K562 (cell line): ENCODE measurements around the gene TCF4. TPM values are rescaled to one million over a fixed set of nuclear protein-coding genes. Genes with fewer than 3 reads are reported as not detected.

Experiments
- ATAC-seq: fragments of 200-7000 bp; cut with Tn5 transposase; 3 replicates; pipeline ENCODE4 v1.9.1; 2020; ENCODE audit warnings: moderate library complexity
- BruUV-seq: library from RNA; stranded (reverse); fragments of 400-500 nt; replicated peaks from 2 replicates; lab custom pipeline; 2021; lab: Mats Ljungman, UMichigan
- CTCF ChIA-PET: fragments of 300-600 bp; formaldehyde crosslinking; extraction: SDS; loops from one replicate; lab custom pipeline; 2021; ENCODE audit warnings: low intra/inter-chr PET ratio; lab: Yijun Ruan, JAX
- POLR2A ChIA-PET: fragments of 300-600, 350-650 bp; sonication (Branson Sonifier 250); formaldehyde crosslinking; extraction: SDS; loops from one replicate; lab custom pipeline; 2021; ENCODE audit warnings: antibody characterized with exemption, inconsistent platforms; lab: Yijun Ruan, JAX
- DNase-seq, 4 experiments: peaks; one replicate each; pipeline versions ENCODE4 v3.0.0 to v3.0.0-alpha.2; 2011 to 2018; ENCODE audit warnings: low spot score in 3 of 4, mixed read lengths in 3 of 4; ENCODE audit errors: extremely low read depth in 1 of 4
- FAIRE-seq: peaks from 2 replicates; lab custom pipeline; 2011; peaks lifted over from hg19 to GRCh38; lab: Jason Lieb, UNC
- H2AFZ ChIP-seq: 2 replicates; pipeline ENCODE4 v1.6.0; 2011; ENCODE audit warnings: low read depth, low read length, control low read depth, inconsistent platforms
- H3K27ac ChIP-seq: fragments of 200-600 bp; 3 replicates; pipeline ENCODE4 v1.8.0; 2011; ENCODE audit warnings: low read depth, mild to moderate bottlenecking, control low read depth, inconsistent platforms, low read length, moderate library complexity, mixed read lengths; ENCODE audit errors: extremely low read depth
- H3K27me3 ChIP-seq, 2 experiments: fragments of 300-600 bp in 1 of 2; 2 replicates in 1 of 2; 3 replicates in 1 of 2; pipeline versions ENCODE4 v1.6.0 to v1.8.0; 2011; ENCODE audit warnings: inconsistent platforms in 2 of 2, low read length in 2 of 2, mild to moderate bottlenecking in 1 of 2, mixed read lengths in 1 of 2, moderate library complexity in 1 of 2; ENCODE audit not compliant: control insufficient read depth in 2 of 2, insufficient read depth in 2 of 2
- H3K36me3 ChIP-seq: fragments of 300-600 bp; 3 replicates; pipeline ENCODE4 v1.8.0; 2011; ENCODE audit warnings: mild to moderate bottlenecking, low read length, inconsistent platforms; ENCODE audit not compliant: control insufficient read depth, insufficient read depth
- H3K4me1 ChIP-seq, 2 experiments: fragments of 200-600 bp in 1 of 2; replicated peaks in 1 of 2; 2 replicates in 1 of 2; 3 replicates in 1 of 2; pipeline versions ENCODE4 v1.5.1 to v1.8.0; 2011; ENCODE audit warnings: inconsistent platforms in 2 of 2, low read length in 2 of 2, mild to moderate bottlenecking in 1 of 2, mixed read lengths in 1 of 2, moderate library complexity in 1 of 2; ENCODE audit not compliant: control insufficient read depth in 2 of 2, insufficient read depth in 2 of 2
- H3K4me2 ChIP-seq: 2 replicates; pipeline ENCODE4 v1.6.1; 2011; ENCODE audit warnings: low read length, control low read depth, inconsistent platforms, mixed read lengths; ENCODE audit not compliant: insufficient read depth
- H3K4me3 ChIP-seq: fragments of 200-600 bp; sonication (generic), shearing (Covaris generic); 2 replicates; pipeline ENCODE4 v1.5.1; 2016; ENCODE audit warnings: control low read depth, inconsistent platforms
- H3K79me2 ChIP-seq: fragments of 200-600 bp; 3 replicates; pipeline ENCODE4 v1.8.0; 2011; ENCODE audit warnings: low read length, inconsistent platforms; ENCODE audit not compliant: control insufficient read depth, insufficient read depth
- H3K9ac ChIP-seq, 2 experiments: 2 replicates each; pipeline versions ENCODE4 v1.6.0 to v1.6.1; 2011; ENCODE audit warnings: low read depth in 2 of 2, low read length in 2 of 2, control low read depth in 1 of 2, inconsistent platforms in 1 of 2, mild to moderate bottlenecking in 1 of 2, mixed read lengths in 1 of 2; ENCODE audit not compliant: insufficient read depth in 1 of 2
- H3K9me1 ChIP-seq: one replicate; pipeline ENCODE4 v1.6.0; 2011; ENCODE audit warnings: inconsistent platforms, mild to moderate bottlenecking, low read length, moderate library complexity; ENCODE audit not compliant: control insufficient read depth, insufficient read depth
- H3K9me3 ChIP-seq: replicated peaks from 2 replicates; pipeline ENCODE4 v1.5.1; 2011; ENCODE audit warnings: low read depth, low read length, inconsistent platforms; ENCODE audit not compliant: control insufficient read depth, insufficient read depth
- H4K20me1 ChIP-seq: replicated peaks from 2 replicates; pipeline ENCODE4 v1.6.1; 2011; ENCODE audit warnings: low read length, inconsistent platforms, mixed read lengths; ENCODE audit not compliant: control insufficient read depth, insufficient read depth
- ARID3B ChIP-seq: fragments of 250-450 bp; sonication (Bioruptor Pico); IDR thresholded peaks from 2 replicates; pipeline ENCODE4 v1.4.0; 2020; ENCODE audit warnings: borderline replicate concordance
- ATF3 ChIP-seq, 2 experiments: fragments of 450-650 bp in 1 of 2; sonication (generic) in 1 of 2; formaldehyde crosslinking in 1 of 2; IDR thresholded peaks in 1 of 2; conservative IDR thresholded peaks in 1 of 2; 2 replicates each; pipeline versions ENCODE4 v1.6.1 to v1.8.1; 2016 to 2023; ENCODE audit warnings: mild to moderate bottlenecking in 2 of 2, moderate library complexity in 2 of 2, inconsistent platforms in 1 of 2, missing genetic modification reagents in 1 of 2
- DPF2 ChIP-seq: fragments of 450-650 bp; IDR thresholded peaks from 2 replicates; pipeline ENCODE4 v1.6.1; 2016
- MEIS2 ChIP-seq: fragments of 450-650 bp; IDR thresholded peaks from 2 replicates; pipeline ENCODE4 v1.6.1; 2014; ENCODE audit warnings: mild to moderate bottlenecking; ENCODE audit not compliant: partially characterized antibody
- PCBP1 ChIP-seq: fragments of 200-400 bp; formaldehyde crosslinking; IDR thresholded peaks from 2 replicates; pipeline ENCODE4 v1.6.1; 2018; ENCODE audit warnings: mild to moderate bottlenecking, low read depth, low read length; ENCODE audit not compliant: poor library complexity, severe bottlenecking
- WGBS: fragments of 100-300 bp; shearing (Covaris generic); methylation state at CpG from one replicate; pipeline ENCODE4 v1.1.6; 2016; ENCODE audit warnings: low coverage, mixed read lengths; ENCODE audit not compliant: insufficient coverage; ENCODE audit errors: missing lambda C conversion rate; 5-methylcytosine and 5-hydroxymethylcytosine counted together
- in situ Hi-C: fragments of 300-500 bp; cut with MboI; formaldehyde crosslinking; loops from 4 replicates; pipeline ENCODE4 v1.15.0; 2018; ENCODE audit warnings: inconsistent platforms, mixed read lengths
- intact Hi-C: fragments of 100-400 bp; cut with micrococcal nuclease; formaldehyde crosslinking; loops from 2 replicates; pipeline ENCODE4 v1.14.2; 2022
- polyA plus RNA-seq, 8 experiments: library from polyadenylated mRNA; depleted of rRNA in 4 of 8; stranded (reverse) in 5 of 8; unstranded in 3 of 8; fragments of >200 nt; fragmentation: Nextera tagmentation in 2 of 8; fragmentation: Illumina TruSeq in 1 of 8; extraction: Ambion mirVana in 2 of 8; extraction: Trizol in 1 of 8; gene quantifications; 2 replicates each; pipeline versions ENCODE4 v1.2.1 to v1.2.3, GENCODE V29; 2011 to 2014; ENCODE audit warnings: inconsistent platforms in 1 of 8, missing spikeins in 1 of 8
- total RNA-seq, 7 experiments: library from RNA; depleted of rRNA in 6 of 7; stranded (reverse); fragments of >200 nt in 6 of 7; fragmentation: Illumina TruSeq in 2 of 7; extraction: Trizol in 2 of 7; gene quantifications; 2 replicates each; pipeline versions ENCODE4 v1.2.1 to v1.2.3, GENCODE V29; 2011 to 2021; ENCODE audit warnings: low replicate concordance in 1 of 7
- TF ChIP-seq, protein P1 (sequence below), 2 experiments: IDR thresholded peaks in 1 of 2; conservative IDR thresholded peaks in 1 of 2; 2 replicates each; pipeline ENCODE4 v1.6.1; 2016; ENCODE audit warnings: low read depth in 2 of 2, mild to moderate bottlenecking in 1 of 2, missing compliant biosample characterization in 1 of 2, missing genetic modification characterization in 1 of 2, moderate library complexity in 1 of 2

TCF4 gene
- total and polyA plus RNA-seq, 9 of the 15 experiments (the other 6 are each of a cell fraction or from before 2014, with no cell fraction given): 4.8 to 24.7 (median 15.2) TPM

DNA sequence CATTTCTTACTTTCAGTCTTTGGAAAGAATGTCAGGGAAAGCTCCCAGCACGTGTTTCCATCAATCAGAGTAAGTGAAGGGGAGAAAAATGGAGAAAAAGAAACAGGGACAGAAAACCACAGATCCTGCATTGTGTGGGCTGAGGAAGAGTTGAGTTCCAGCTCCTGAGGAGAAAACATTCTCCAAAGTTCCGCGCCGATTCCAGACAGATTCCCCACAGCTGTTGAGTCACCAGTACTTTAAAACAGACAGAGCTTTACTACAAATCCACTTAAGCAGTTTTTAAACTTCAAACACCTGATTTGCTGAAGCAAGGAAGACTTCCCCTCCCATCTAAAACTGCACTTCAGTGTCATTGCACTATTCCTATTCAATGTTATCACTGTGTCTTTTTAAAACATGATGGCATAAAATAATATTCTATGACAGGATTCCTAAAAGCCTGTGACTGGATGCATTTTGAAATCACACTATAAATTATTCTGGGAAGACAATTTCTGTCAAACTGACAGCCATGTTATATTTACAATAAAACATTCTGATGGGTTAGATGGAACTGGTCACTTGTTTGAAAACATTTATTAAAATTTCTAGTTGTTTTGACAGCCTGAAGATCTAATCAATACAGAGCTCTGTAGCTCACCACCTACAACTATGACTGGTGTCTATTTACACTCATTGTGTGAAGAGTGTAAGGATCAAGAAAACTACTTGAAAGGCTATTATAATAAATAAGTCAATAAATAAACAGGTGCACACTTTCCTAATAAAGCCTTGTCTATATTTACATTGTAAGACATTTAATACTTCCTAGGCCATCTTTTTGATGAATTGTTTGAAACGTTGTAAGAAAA is 40.9 kb downstream of the TCF4 start:
- Histone ChIP-seq H3K79me2 (peaks cover 40% of the 10 kb centered on the region), H3K27me3 (no peaks in the 10 kb centered on the region), H3K4me1 (peaks cover 7 to 41% of the 10 kb centered on the region in 2 experiments; a peak in 4 of 5 replicates), H3K4me3 (no peak overlapping the region), H3K4me2 (peak overlapping the region; percentile 29; the same call in 1 of the 2 replicates), H2AFZ (peak overlapping the region; percentile 64; the same call in 1 of the 2 replicates), H3K9me3 (no peaks in the 10 kb centered on the region), H3K9me1 (no peaks in the 10 kb centered on the region), H3K9ac (no peak overlapping the region; a peak in 1 of 4 replicates), H4K20me1 (no peaks in the 10 kb centered on the region), H3K36me3 (no peaks in the 10 kb centered on the region), H3K27ac (0 out of 3 replicates have a peak overlapping the region, but pooled peaks have one; percentile 4)
- intact Hi-C loops (no loop called here), in situ Hi-C loops (no loop called here)
- 37% methylated on average over 5 of the region's 5 CpGs for WGBS
- peak; percentile 43; the same call in 1 of the 3 replicates for ATAC-seq
- 0 out of 2 replicates have a peak, but pooled peaks have one; percentile 7 for TF ChIP-seq ATF3 (IDR thresholded peaks at IDR 0.05)
- no peak for TF ChIP-seq ATF3 (CRISPR knock-in tag; conservative IDR thresholded peaks at IDR 0.05)
- 0 out of 2 replicates have a peak, but pooled peaks have one; percentile 11 for TF ChIP-seq DPF2
- no peak for TF ChIP-seq ARID3B (CRISPR knock-in tag)
- peak; percentile 74 for TF ChIP-seq MEIS2
- no peak for TF ChIP-seq PCBP1
- TF ChIP-seq, protein P1, sequence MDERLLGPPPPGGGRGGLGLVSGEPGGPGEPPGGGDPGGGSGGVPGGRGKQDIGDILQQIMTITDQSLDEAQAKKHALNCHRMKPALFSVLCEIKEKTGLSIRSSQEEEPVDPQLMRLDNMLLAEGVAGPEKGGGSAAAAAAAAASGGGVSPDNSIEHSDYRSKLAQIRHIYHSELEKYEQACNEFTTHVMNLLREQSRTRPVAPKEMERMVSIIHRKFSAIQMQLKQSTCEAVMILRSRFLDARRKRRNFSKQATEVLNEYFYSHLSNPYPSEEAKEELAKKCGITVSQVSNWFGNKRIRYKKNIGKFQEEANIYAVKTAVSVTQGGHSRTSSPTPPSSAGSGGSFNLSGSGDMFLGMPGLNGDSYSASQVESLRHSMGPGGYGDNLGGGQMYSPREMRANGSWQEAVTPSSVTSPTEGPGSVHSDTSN (CRISPR knock-in tag; IDR thresholded peaks at IDR 0.05; ENCODE audit: low read depth): no peak
- TF ChIP-seq, protein P1 (tag; conservative IDR thresholded peaks at IDR 0.05; ENCODE audit: low read depth): peak; percentile 80
- ChIA-PET POLR2A (no interaction called here), CTCF (no interaction called here)
- BruUV-seq: no TSS peak
- peak in 1 of 4 experiments; percentile 12 for DNase-seq
- FAIRE-seq: peak; percentile 56
